Natural killer cell (primary cell): Measurements from ENCODE around the gene SH3BGR. TPM values are rescaled to one million over a fixed set of nuclear protein-coding genes. Genes with fewer than 3 reads are reported as not detected.

Experiments used
- ATAC-seq, 3 donors: fragments of 150-1000 bp in 2 of 3; fragments of 200-7000 bp in 1 of 3; cut with Tn5 transposase; 1 replicate in 1 of 3; 2 replicates in 2 of 3; pipeline ENCODE4 v1.10.0; 2021; ENCODE audit warnings: mild to moderate bottlenecking in 2 of 3, moderate library complexity in 2 of 3
- DNase-seq, 2 donors: peaks; one replicate each; pipeline versions ENCODE4 v3.0.0 to v3.0.0-alpha.2; 2013 to 2021; ENCODE audit warnings: mixed read lengths in 1 of 2
- H3K27ac ChIP-seq: one replicate; pipeline ENCODE4 v1.5.1; 2013; ENCODE audit warnings: mild to moderate bottlenecking, low read length
- H3K27me3 ChIP-seq: one replicate; pipeline ENCODE4 v1.6.1; 2013; ENCODE audit warnings: low read length; ENCODE audit not compliant: control insufficient read depth, insufficient read depth
- H3K36me3 ChIP-seq: one replicate; pipeline ENCODE4 v1.6.1; 2013; ENCODE audit warnings: low read length; ENCODE audit not compliant: control insufficient read depth, insufficient read depth
- H3K4me1 ChIP-seq: one replicate; pipeline ENCODE4 v1.6.1; 2013; ENCODE audit warnings: low read length; ENCODE audit not compliant: control insufficient read depth, insufficient read depth
- H3K4me3 ChIP-seq: one replicate; pipeline ENCODE4 v1.5.1; 2013; ENCODE audit warnings: low read length
- H3K9me3 ChIP-seq: one replicate; pipeline ENCODE4 v1.6.1; 2013; ENCODE audit warnings: low read length; ENCODE audit not compliant: control insufficient read depth, insufficient read depth
- H3K27ac Mint-ChIP-seq, 2 donors: one replicate each; pipeline ENCODE4 v1.8.0; 2022; ENCODE audit warnings: mild to moderate bottlenecking in 2 of 2, mixed read lengths in 2 of 2, moderate library complexity in 1 of 2
- H3K27me3 Mint-ChIP-seq, 2 donors: one replicate each; pipeline ENCODE4 v1.8.0; 2022; ENCODE audit warnings: low read depth in 2 of 2, mixed read lengths in 2 of 2
- H3K36me3 Mint-ChIP-seq: one replicate; pipeline ENCODE4 v1.8.0; 2022; ENCODE audit warnings: mixed read lengths
- H3K4me1 Mint-ChIP-seq, 2 donors: one replicate each; pipeline ENCODE4 v1.8.0; 2022; ENCODE audit warnings: mixed read lengths in 2 of 2
- H3K4me3 Mint-ChIP-seq: one replicate; pipeline ENCODE4 v1.8.0; 2022; ENCODE audit warnings: mild to moderate bottlenecking, moderate library complexity, mixed read lengths
- H3K9me3 Mint-ChIP-seq, 2 donors: one replicate each; pipeline ENCODE4 v1.8.0; 2022; ENCODE audit warnings: mixed read lengths in 2 of 2
- CTCF ChIP-seq: fragments of 200-600 bp; IDR thresholded peaks from one replicate; pipeline ENCODE4 v1.8.0; 2022; ENCODE audit warnings: antibody characterized with exemption
- WGBS: methylation state at CpG from one replicate; pipeline ENCODE4 v1.1.7; 2013; ENCODE audit warnings: missing lambda C conversion rate; ENCODE audit not compliant: insufficient coverage; 5-methylcytosine and 5-hydroxymethylcytosine counted together
- intact Hi-C: fragments of 100-400 bp; cut with micrococcal nuclease; formaldehyde crosslinking; loops from one replicate; pipeline ENCODE4 v1.14.2; 2022
- total RNA-seq, 4 donors: library from RNA; stranded (reverse); fragments of 120-200 nt in 1 of 4; gene quantifications; one replicate each; pipeline versions ENCODE4 v1.2.3 to v1.2.4, GENCODE V29; 2013 to 2022

The SH3BGR gene
- total RNA-seq, 3 donors from 2014 or later (not counting 1 experiment from before 2014, with no cell fraction given) = 0.75 to 1.3 TPM; not detected in 1

GRCh38 chr21:39447264-39447663, 4.5 kb upstream of the SH3BGR start:
- no peaks in the 10 kb centered on the region for H3K36me3 ChIP-seq
- H3K27ac ChIP-seq = no peak overlapping the region
- intact Hi-C loops = loop anchor here (5.0 kb wide), 1 partner anchor 265 kb away; the partner anchor contains the start of gene PSMG1
- H3K27me3 ChIP-seq = no peaks in the 10 kb centered on the region
- no peak for ATAC-seq
- H3K4me1 ChIP-seq = peaks cover 9% of the 10 kb centered on the region
- Mint-ChIP-seq H3K27me3 (peaks cover 19 to 42% of the 10 kb centered on the region in 2 donors), H3K9me3 (no peaks in the 10 kb centered on the region), H3K27ac (no peak overlapping the region), H3K4me1 (peaks cover 11 to 15% of the 10 kb centered on the region in 2 donors), H3K36me3 (no peaks in the 10 kb centered on the region), H3K4me3 (peak overlapping the region; percentile 18)
- H3K4me3 ChIP-seq = no peak overlapping the region
- TF ChIP-seq CTCF = no peak
- H3K9me3 ChIP-seq = no peaks in the 10 kb centered on the region
- 100% methylated on average over 7 of the region's 7 CpGs for WGBS
- DNase-seq = no peak

- H3K27ac ChIP-seq = no peak overlapping the region
- Mint-ChIP-seq H3K4me3 (no peak overlapping the region), H3K36me3 (no peaks in the 10 kb centered on the region), H3K9me3 (no peaks in the 10 kb centered on the region), H3K27ac (no peak overlapping the region), H3K4me1 (no peaks in the 10 kb centered on the region), H3K27me3 (peaks cover 14 to 30% of the 10 kb centered on the region in 2 donors)
- no peaks in the 10 kb centered on the region for H3K36me3 ChIP-seq
- no peaks in the 10 kb centered on the region for H3K4me1 ChIP-seq
- whole genome bisulfite sequencing = 90% methylated on average over 10 of the region's 10 CpGs
- no peak overlapping the region for H3K4me3 ChIP-seq
- no peaks in the 10 kb centered on the region for H3K9me3 ChIP-seq
- TF ChIP-seq CTCF = no peak
- intact Hi-C loops = no loop called here
- DNase-seq = no peak
- H3K27me3 ChIP-seq = no peaks in the 10 kb centered on the region
- ATAC-seq = no peak
Measured at GRCh38 chr21:39452207-39452969, 618 bp downstream of the SH3BGR start.

GRCh38 chr21:39452970-39453342, 1.2 kb downstream of the SH3BGR start:
- WGBS = 94% methylated on average over 6 of the region's 6 CpGs
- Mint-ChIP-seq H3K36me3 (no peaks in the 10 kb centered on the region), H3K9me3 (no peaks in the 10 kb centered on the region)

More at GRCh38 chr21:39452970-39453342, 1.2 kb downstream of the SH3BGR start:
- Histone ChIP-seq H3K9me3 (no peaks in the 10 kb centered on the region), H3K4me3 (no peak overlapping the region), H3K4me1 (no peaks in the 10 kb centered on the region), H3K27me3 (no peaks in the 10 kb centered on the region), H3K27ac (no peak overlapping the region), H3K36me3 (no peaks in the 10 kb centered on the region)
- Mint-ChIP-seq H3K4me1 (no peaks in the 10 kb centered on the region), H3K27me3 (peaks cover 12 to 28% of the 10 kb centered on the region in 2 donors), H3K27ac (no peak overlapping the region), H3K4me3 (no peak overlapping the region)
- intact Hi-C loops = no loop called here
- no peak for DNase-seq
- no peak for TF ChIP-seq CTCF
- ATAC-seq = no peak
